GM10847 (cell line): ENCODE measurements around the gene ARMC6.

Experiments used
- POLR2A ChIP-seq: IDR thresholded peaks from 2 replicates; pipeline ENCODE4 v1.6.1; 2011; ENCODE audit not compliant: insufficient read length; ENCODE audit errors: extremely low read depth

The ARMC6 gene

DNA sequence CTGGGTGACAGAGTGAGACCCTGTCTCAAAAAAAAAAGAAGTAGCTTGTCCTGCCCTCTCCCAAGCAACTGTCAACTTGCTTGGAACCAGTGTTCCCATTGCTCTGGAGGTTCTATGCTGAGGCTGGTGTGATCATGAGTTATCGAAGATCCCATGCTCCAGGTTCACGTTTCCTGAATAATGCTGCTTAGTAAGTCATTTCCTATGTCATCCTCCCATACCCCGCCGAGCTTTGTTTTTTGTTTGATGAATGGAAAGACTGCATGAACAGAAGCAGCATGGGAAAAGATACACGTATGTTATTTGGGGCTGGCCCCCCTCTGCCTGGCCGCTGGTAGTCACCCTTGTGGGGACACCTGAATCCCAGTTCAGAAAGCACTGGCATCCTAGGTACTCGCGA, 41.7 kb downstream of the ARMC6 start:
- no peak for TF ChIP-seq POLR2A

DNA sequence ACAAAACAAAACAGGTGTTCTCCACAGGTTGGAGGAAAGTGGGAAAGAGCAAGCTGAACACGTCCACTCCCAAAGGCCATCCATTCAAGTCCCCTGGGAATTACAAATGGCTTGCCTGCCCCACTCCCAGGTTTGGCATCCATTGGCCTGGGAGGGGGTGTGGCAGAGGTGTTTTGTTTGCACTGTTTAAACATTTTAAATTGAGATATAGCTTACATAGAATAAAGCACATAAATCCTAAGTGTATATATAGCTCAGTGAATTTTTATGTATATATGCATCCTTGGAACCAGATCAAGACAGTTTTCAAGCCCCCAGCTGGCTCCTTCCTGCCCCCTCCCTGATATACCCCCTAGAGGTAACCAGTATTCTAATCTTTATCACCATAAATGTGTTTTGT, 43.1 kb downstream of the ARMC6 start:
- no peak for TF ChIP-seq POLR2A

DNA sequence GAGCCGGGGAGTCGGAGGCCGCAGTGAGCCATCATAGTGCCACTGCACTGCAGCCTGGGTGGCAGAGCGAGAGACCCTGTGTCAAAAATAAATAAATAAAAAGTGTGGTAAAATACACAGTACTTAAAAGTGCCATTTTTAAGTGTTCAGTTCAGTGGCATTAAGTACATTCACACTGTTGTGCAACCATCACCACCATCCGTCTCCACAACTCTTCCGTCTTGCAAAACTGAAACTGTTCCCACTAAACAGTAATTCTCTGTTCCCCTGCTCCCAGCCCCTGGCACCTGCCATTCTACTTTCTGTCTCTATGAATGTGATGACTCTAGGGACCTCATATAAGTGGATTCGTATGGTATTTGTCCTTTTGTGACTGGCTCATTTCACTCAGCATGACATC, 43.7 kb downstream of the ARMC6 start:
- no peak for TF ChIP-seq POLR2A

DNA sequence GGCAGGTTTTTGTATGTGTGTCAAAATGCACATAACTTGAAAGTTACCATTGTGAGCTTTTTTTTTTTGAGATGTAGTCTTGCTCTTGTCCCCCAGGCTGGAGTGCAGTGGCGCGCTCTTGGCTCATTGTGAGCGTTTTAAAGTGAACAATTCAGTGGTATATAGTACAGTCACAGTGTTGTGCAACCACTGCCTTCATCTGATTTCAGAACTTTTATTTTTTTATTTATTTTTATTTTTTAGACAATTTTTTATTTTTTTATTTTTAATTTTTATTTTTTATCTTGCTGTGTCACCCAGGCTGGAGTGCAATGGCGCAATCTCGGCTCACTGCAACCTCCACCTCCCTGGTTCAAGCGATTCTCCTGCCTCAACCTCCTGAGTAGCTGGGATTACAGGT, 45.4 kb downstream of the ARMC6 start:
- no peak for TF ChIP-seq POLR2A

DNA sequence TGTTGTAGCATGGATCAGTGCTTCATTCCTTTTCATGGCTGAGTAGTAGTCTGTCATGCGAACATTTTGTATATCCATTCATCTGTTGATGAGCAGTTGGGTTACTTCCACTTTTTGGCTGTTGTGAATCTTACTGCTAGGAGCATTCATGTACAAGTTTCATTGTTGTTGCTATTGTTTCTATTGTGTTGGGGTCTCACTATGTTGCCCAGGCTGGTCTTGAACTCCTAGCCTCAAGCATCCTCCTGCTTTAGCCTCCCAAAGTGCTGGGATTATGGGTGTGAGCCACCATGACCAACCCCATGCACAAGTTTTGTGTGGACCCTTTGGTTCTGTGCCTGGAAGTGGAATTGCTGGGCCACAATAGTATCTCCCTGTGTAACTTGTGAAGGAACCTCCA, 46.2 kb downstream of the ARMC6 start:
- TF ChIP-seq POLR2A, result no peak

DNA sequence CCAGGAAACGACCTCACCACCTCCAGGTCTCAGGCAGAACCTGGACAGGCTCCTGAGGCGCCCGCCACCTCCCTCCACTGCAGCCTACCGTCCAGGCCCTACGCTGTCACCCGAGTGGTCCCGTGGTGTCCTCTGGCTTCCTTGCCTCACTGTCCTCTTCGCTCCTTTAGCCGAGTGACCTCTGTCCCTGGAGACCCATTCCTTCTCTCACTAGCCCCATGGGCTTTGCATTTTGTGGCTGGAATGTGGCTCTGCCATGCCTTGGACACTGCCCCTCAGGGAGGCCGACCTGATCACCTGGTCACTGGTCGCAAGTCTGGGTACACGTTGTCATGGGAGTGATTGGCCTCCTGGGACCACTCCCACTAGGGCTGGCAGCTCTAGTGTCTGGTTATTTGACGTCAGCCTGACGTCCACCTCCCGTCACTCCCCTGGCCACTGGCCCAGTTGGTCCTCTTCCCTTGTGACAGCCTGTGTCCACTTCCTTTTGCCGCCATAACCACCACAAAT, 48.3 kb downstream of the ARMC6 start:
- no peak for TF ChIP-seq POLR2A

DNA sequence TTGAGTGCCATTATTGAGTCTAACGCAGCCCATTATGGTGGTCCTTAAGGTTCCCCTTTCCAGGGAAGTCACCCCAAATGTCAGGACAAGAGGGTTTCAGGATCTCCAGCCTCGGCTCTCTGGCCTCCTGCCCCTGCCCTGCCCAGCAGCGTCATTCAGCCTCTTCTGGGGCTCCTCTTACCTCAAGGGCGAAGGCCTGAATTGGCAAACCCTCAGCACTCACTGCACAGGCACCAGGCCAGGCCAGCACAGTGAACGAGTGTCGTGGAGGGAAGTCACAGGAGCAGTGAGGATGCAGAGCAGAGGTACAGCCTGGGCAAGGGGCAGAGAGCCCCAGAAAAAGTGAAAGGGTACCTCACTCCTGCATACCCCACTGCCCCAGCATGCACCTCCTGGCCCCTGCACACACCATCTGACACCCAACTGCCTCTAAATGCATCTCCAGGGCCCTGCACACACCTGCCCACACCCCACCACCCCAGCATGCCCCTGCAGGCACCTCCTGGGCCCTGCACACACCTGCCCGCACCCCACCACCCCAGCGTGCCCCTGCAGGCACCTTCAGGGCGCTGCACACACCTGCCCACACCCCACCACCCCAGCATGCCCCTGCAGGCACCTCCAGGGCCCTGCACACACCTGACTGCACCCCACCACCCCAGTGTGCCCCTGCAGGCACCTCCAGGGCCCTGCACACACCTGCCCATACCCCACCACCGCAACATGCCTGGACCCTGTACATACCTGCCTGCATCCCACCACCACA, 50.2 kb downstream of the ARMC6 start:
- TF ChIP-seq POLR2A, result no peak

DNA sequence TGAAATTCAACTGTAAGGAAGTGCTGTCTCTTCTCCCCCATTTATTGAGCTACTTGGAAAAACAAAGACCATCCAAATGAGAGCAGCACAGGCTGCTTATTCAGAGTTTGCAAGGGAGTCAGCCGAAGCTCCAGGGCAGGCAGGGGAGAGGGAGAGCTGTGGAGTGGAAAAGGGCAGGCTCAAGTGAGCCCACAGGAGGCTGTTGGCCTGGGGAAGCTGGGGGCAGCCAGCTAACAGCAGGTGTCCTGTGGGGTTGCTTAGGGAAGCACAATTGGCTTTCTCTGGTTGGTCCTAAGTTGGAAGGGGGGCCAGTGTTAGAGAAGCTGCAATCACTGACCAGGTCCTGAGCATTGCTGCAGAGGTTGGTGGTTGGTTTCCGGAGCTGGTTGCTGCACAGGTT, 54.3 kb downstream of the ARMC6 start:
- TF ChIP-seq POLR2A, result no peak

DNA sequence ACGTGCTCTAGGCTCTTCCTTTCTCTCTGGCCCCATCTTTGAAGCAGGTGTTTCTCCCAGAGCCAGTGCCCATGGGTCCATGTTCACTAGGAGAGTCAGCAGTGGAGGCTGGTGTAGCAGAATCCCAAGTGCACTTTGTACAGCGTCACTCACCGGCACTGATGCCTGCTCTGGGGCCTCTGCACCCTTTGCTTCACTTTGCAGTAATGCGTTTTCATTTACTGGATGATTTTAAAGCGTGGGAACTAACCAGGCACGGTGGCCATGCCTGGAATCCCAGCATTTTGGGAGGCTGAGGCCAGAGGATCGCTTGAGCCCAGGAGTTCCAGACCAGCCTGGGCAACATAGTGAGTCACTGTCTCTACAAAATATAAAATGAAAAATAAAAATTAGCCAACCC, 61.1 kb downstream of the ARMC6 start:
- no peak for TF ChIP-seq POLR2A

DNA sequence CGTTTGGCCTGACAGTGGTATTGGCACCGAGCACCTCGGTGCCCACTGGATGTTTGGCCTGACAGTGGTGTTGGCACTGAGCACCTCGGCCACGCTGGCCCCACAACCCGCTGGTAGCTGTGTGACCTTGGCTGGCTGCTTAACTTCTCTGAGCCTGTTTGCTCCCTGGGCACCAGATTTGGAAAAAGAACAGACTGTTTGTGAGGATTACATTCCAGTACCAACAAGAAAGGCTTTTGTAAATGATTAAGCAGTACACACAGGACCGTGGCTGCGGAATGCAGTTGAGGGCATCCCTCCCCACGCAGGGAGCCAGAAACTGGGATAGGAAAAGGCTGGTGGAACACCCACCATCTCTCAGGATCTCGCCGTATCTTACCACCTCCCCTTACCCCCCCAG, 62.3 kb downstream of the ARMC6 start:
- no peak for TF ChIP-seq POLR2A

DNA sequence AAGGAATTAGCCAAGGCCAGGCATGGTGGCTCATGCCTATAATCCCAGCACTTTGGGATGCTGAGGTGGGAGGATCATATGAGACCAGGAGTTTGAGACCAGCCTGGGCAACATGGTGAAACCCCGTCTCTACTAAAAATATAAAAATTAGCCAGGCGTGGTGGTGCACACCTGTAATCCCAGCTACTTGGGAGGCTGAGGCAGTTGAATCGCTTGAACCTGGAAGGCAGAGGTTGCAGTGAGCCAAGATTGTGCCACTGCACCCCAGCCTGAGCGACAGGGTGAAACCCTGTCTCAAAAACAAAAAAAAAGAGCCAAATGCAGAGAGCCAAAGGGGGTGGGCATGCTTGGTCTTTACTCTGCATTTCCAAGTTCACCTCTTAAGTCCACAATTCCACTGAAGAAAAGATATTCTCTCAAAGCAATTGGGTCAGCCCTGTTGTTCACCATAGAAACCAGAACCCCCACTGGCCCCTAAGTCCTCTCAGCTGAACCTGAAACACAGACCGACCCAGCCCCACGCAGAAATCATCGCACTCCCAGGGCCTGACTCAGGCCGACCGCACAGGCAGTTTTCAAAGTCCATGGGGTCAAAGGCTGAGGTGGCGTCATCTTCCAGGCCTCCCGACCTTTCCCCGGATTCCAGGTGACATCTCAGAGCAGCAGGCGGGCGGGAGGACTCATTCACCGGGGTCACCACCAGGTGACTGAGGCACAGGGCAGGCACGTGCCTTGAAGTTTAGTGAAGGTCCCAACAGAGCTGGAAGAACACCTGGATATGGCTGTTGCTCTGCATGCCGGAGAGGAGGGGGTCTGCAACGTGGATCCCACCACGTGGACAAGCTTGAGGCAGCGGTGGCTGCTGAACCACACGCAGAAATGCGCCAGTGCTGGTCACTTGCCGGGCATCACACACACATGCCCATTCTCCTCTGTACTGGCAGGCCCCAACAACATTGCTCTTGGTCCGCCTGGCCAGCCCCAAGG, 63.5 kb downstream of the ARMC6 start:
- no peak for TF ChIP-seq POLR2A

DNA sequence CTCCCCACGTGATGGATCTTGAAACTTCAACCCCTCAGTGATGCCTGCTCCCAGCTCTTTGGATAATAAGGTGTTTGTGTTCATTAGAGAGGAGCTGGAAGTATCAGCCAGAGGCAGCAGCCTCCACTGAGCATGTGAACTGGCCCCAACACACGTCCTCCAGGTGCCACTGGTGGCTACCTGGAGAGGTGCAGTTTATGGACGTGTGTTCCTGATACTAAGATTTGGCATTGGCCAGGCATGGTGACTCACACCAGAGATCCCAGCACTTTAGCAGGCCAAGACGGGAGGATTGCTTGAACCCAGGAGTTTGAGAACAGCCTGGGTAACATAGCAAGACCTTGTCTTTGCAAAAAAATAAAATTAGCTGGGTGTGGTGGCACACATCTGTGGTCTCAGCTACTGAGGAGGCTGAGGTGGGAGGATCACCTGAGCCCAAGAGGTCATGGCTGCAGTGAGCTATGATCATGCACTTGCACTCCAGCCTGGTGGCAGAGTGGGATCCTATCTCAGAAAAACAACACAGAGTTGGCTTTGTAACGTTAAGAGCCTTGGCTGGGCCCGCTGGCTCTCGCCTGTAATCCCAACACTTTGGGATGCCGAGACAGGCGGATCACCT, 64.8 kb downstream of the ARMC6 start:
- no peak for TF ChIP-seq POLR2A

DNA sequence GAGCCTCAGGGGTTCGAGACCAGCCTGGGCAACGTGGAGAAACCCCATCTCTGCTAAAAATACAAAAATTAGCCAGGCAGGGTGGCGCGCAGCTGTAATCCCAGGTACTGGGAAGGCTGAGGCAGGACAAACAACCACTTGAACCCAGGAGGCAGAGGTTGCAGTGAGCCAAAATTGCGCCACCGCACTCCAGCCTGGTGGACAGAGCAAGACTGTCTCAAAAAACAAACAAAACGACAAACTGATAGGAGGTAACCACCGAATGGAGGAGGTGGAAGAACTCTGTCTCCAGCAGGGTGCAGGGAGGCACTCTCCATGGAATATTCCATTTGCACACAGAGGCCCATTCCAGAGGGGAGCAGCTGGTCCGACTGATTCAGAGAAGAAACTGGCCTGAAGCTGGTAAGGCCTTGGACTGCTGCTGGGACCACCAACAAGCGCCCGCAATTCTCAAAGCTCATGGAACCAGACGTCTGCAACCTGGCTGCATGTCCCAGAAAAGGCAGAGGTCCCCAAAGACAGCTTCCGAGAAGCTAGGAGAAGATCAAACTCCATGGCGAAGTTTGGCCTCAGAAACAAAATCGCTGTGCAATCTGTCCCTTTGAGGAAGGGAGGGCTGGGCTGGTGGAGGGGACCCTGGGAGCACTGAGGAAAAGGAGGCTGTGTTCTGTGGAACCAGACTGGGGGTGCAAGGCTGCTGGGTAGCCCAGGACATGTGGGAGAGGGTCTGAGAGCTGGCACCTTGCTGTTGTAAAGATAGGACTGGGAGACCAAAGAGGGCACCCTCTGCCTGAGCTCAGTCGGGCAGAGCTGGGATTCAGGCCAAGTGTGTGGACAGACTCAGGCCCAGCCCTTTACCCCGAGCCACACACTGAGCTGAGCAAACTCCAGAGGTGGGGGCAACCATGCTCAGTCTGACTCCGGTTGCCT, 65.6 kb downstream of the ARMC6 start:
- no peak for TF ChIP-seq POLR2A

DNA sequence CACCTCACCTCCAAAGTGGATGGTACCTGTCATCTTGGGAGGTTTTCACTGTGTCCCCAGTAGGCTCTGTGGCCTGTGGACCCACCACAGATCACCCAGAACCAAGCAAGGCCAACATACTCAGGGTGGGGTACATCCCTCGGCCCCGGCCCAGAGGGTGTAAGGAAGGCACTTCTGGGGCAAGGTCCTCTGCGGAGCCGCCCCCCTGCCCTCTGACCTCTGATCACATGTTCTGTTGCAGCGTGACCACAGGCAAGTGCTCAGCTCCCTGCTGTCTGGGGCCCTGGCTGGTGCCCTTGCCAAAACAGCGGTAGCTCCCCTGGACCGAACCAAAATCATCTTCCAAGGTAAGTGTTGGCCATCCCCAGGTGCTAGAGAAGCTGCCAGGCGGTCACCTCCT, 68.1 kb downstream of the ARMC6 start:
- no peak for TF ChIP-seq POLR2A
